Measurements from ENCODE around the gene KCNQ1.

KCNQ1 gene

GRCh38 chr11:2769409-2770095, 324.7 kb downstream of the KCNQ1 start:
- TF ChIP-seq, protein P1, sequence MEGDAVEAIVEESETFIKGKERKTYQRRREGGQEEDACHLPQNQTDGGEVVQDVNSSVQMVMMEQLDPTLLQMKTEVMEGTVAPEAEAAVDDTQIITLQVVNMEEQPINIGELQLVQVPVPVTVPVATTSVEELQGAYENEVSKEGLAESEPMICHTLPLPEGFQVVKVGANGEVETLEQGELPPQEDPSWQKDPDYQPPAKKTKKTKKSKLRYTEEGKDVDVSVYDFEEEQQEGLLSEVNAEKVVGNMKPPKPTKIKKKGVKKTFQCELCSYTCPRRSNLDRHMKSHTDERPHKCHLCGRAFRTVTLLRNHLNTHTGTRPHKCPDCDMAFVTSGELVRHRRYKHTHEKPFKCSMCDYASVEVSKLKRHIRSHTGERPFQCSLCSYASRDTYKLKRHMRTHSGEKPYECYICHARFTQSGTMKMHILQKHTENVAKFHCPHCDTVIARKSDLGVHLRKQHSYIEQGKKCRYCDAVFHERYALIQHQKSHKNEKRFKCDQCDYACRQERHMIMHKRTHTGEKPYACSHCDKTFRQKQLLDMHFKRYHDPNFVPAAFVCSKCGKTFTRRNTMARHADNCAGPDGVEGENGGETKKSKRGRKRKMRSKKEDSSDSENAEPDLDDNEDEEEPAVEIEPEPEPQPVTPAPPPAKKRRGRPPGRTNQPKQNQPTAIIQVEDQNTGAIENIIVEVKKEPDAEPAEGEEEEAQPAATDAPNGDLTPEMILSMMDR (IDR thresholded peaks at IDR 0.05; ENCODE audit: borderline replicate concordance, insufficient read depth, low read depth, low read length): no peak
- no peak overlapping the region for H3K4me3 ChIP-seq (ENCODE audit: low read depth, low read length)

DNA sequence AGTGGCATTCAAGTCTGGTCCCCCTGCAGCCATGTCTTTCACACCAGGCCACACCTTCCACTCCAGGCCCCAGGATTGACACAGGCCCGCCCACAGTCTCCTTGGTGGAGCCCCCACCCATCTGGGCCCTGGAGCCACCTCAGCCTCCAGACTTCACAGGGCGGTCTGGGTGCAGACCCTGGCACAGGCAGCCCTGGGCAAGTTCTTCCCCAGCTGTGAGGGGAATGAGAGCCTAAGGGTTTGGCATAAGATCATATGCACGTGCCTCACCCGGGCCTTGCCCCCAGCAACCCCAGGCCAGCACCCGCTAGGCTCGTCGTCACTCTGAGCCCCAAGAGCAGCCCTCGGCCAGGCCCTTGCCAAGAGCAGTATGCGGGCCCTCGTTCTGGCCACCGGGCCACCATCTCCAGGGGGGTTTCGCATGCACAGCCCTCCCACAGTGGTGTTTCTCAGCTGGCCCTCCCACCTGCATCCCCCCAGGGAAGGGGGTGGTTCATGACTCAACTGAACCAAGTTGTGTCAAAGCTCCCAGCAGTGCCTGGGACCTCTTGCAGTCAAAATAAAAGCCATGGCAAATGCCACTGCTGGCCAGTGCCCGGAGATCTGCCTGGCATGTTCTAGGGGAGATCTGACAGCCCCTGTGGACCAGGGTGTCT, 325.4 kb downstream of the KCNQ1 start:
- TF ChIP-seq, protein P1 (IDR thresholded peaks at IDR 0.05; ENCODE audit: borderline replicate concordance, insufficient read depth, low read depth, low read length): no peak
- no peak overlapping the region for H3K4me3 ChIP-seq (ENCODE audit: low read depth, low read length)

GRCh38 chr11:2770761-2771301, 326.0 kb downstream of the KCNQ1 start:
- H3K4me3 ChIP-seq (ENCODE audit: low read depth, low read length): no peak overlapping the region

GRCh38 chr11:2771758-2772466, 327.1 kb downstream of the KCNQ1 start:
- TF ChIP-seq, protein P1 (IDR thresholded peaks at IDR 0.05; ENCODE audit: borderline replicate concordance, insufficient read depth, low read depth, low read length): no peak
- no peak overlapping the region for H3K4me3 ChIP-seq (ENCODE audit: low read depth, low read length)

More at GRCh38 chr11:2770761-2771301, 326.0 kb downstream of the KCNQ1 start:
- TF ChIP-seq, protein P1 (IDR thresholded peaks at IDR 0.05; ENCODE audit: borderline replicate concordance, insufficient read depth, low read depth, low read length): no peak

- no peak overlapping the region for H3K4me3 ChIP-seq (ENCODE audit: low read depth, low read length)
- TF ChIP-seq, protein P1 (IDR thresholded peaks at IDR 0.05; ENCODE audit: borderline replicate concordance, insufficient read depth, low read depth, low read length): no peak
Measured at GRCh38 chr11:2772544-2773031, 327.8 kb downstream of the KCNQ1 start.

DNA sequence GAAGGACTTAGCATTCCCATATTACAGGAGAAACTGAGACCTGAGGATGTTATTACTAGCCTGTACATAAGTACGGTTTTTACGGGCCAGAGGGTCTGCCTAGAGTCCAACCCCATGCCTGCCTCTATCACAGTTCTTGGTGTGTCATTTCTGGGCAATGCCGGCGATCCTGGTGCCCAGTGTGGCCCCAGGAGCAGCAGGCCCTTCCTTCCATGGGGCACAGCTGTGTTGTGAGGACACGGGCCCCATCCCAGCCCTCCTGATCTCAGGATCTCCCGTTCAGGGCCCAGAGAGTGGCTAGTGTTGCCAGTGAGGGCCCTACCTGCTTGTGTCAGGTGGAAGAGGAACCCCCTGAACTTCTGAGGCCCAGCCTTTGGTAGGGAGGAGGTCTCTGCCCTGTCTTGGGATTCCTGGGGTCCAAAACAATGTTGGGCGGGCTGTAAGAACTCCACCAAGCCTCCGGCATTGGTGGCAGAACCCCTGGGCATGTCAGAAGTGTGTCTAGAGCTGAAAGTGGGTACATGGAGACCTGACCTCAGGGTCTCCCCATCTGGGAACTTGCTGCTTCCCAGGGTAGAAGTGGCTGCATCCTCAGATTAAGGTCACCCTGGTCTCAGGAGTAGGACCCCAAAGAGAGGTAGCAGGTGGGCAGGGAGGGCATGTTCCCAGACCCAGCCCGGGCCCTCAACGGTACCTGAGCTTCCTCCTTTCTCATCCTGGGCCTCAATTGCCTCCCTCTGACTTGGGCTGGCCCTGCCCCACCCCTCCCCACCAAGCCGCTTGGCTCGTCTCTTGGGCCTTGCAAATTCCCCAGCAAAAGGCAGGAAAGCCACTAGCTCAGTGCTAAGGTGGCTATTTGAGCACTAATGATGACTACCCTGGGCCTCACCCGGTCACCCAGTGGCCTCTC, 329.6 kb downstream of the KCNQ1 start:
- TF ChIP-seq, protein P1 (IDR thresholded peaks at IDR 0.05; ENCODE audit: borderline replicate concordance, insufficient read depth, low read depth, low read length): no peak
- H3K4me3 ChIP-seq (ENCODE audit: low read depth, low read length): no peak overlapping the region

All from GM12875 (cell line).